ENCODE data around the gene SLC1A7.

DNA sequence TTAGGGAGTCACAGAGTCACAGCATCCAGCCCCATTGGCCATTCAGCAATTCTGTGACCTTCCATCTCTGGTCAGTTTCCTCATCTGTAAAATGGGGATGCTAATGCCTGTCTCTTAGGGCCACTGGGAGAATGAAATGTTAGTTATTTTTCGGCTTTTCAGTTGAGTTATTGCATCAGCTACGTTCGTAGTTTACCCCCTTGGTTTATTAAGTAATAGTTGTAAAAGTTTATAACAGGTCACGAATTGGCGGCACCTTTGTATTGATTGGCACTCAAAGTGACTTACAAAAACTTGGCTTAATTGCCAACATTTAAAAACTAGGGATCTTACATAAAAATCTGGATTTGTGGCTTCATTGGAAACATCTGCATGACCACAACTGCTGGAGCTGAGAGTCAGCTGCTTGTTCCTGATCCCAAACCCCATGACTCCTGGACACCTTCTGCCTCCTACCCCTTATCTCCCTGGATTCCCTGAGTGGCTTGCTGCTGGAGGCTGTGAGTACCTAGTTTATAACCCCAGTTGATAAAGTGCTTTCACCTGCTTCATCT lies 23.0 kb upstream of the SLC1A7 start:
- TF ChIP-seq EZH2 (IDR thresholded peaks at IDR 0.05; ENCODE audit: borderline replicate concordance, insufficient read depth, low read depth, low read length, poor library complexity, severe bottlenecking): no peak
- TF ChIP-seq, protein P1, sequence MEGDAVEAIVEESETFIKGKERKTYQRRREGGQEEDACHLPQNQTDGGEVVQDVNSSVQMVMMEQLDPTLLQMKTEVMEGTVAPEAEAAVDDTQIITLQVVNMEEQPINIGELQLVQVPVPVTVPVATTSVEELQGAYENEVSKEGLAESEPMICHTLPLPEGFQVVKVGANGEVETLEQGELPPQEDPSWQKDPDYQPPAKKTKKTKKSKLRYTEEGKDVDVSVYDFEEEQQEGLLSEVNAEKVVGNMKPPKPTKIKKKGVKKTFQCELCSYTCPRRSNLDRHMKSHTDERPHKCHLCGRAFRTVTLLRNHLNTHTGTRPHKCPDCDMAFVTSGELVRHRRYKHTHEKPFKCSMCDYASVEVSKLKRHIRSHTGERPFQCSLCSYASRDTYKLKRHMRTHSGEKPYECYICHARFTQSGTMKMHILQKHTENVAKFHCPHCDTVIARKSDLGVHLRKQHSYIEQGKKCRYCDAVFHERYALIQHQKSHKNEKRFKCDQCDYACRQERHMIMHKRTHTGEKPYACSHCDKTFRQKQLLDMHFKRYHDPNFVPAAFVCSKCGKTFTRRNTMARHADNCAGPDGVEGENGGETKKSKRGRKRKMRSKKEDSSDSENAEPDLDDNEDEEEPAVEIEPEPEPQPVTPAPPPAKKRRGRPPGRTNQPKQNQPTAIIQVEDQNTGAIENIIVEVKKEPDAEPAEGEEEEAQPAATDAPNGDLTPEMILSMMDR (IDR thresholded peaks at IDR 0.05): no peak
